Upper lobe of left lung (tissue), 6 donors: ENCODE measurements around the gene MYOG. TPM values are rescaled to one million over a fixed set of nuclear protein-coding genes. Genes with fewer than 3 reads are reported as not detected.

Source experiments
- ATAC-seq, 2 donors: fragments of 200-7000 bp; cut with Tn5 transposase; one replicate each; pipeline ENCODE4 v1.9.1; 2022; ENCODE audit warnings: mild to moderate bottlenecking in 2 of 2, moderate library complexity in 2 of 2; ENCODE audit not compliant: low FRiP score in 2 of 2
- DNase-seq, 2 donors: peaks; one replicate each; pipeline ENCODE4 v3.0.0-alpha.2; 2019 to 2020
- H3K27ac ChIP-seq, 4 donors: fragments of 200-600 bp; sonication (generic); one replicate each; pipeline ENCODE4 v1.5.1; 2016 to 2019
- H3K27me3 ChIP-seq, 4 donors: fragments of 200-600 bp; sonication (generic); one replicate each; pipeline ENCODE4 v1.5.1; 2017 to 2019
- H3K36me3 ChIP-seq, 4 donors: fragments of 200-600 bp; sonication (generic); one replicate each; pipeline ENCODE4 v1.5.1; 2016 to 2019
- H3K4me1 ChIP-seq, 4 donors: fragments of 200-600 bp; sonication (generic); one replicate each; pipeline ENCODE4 v1.5.1; 2018 to 2019
- H3K4me3 ChIP-seq, 4 donors: fragments of 200-600 bp; sonication (generic); one replicate each; pipeline ENCODE4 v1.5.1; 2017 to 2019; ENCODE audit warnings: mild to moderate bottlenecking in 2 of 4, moderate library complexity in 1 of 4
- H3K9me3 ChIP-seq, 4 donors: fragments of 200-600 bp; sonication (generic); one replicate each; pipeline ENCODE4 v1.5.1; 2018 to 2019
- EP300 ChIP-seq, 4 donors: sonication (generic); formaldehyde crosslinking; IDR thresholded peaks; one replicate each; pipeline ENCODE4 v1.5.1; 2017; ENCODE audit warnings: antibody characterized with exemption in 4 of 4, control low read depth in 2 of 4
- POLR2A ChIP-seq, 4 donors: fragments of 450-650 bp; IDR thresholded peaks; one replicate each; pipeline ENCODE4 v1.5.1; 2016 to 2017; ENCODE audit warnings: antibody characterized with exemption in 4 of 4, mild to moderate bottlenecking in 2 of 4
- POLR2AphosphoS5 ChIP-seq, 2 donors: sonication (generic); formaldehyde crosslinking; IDR thresholded peaks; one replicate each; pipeline ENCODE4 v1.5.1; 2017; ENCODE audit warnings: antibody characterized with exemption in 2 of 2
- WGBS, 2 donors: methylation state at CpG; one replicate each; pipeline ENCODE4 v1.1.5; 2017 to 2018; 5-methylcytosine and 5-hydroxymethylcytosine counted together
- total RNA-seq, 6 donors: library from RNA; depleted of rRNA in 4 of 6; stranded (reverse); fragments of >200 nt in 4 of 6; gene quantifications; one replicate each; pipeline versions ENCODE4 v1.1.0 to v1.2.1, GENCODE V29; 2016 to 2021
- TF ChIP-seq, protein P1 (sequence below), 6 experiments: fragments of 450-650 bp in 4 of 6; fragments of 200-600 bp in 2 of 6; sonication (generic) in 2 of 6; IDR thresholded peaks; one replicate each; pipeline ENCODE4 v1.5.1; 2016 to 2019; ENCODE audit warnings: antibody characterized with exemption in 6 of 6
- donor health status: DM: no; HTN: no; CAD: no; lungs with moderate emphysema.
- donor health status: DM: no; HTN: yes; CAD: no; lungs with severe emphysema.

Gene MYOG
- total RNA-seq: not detected

DNA sequence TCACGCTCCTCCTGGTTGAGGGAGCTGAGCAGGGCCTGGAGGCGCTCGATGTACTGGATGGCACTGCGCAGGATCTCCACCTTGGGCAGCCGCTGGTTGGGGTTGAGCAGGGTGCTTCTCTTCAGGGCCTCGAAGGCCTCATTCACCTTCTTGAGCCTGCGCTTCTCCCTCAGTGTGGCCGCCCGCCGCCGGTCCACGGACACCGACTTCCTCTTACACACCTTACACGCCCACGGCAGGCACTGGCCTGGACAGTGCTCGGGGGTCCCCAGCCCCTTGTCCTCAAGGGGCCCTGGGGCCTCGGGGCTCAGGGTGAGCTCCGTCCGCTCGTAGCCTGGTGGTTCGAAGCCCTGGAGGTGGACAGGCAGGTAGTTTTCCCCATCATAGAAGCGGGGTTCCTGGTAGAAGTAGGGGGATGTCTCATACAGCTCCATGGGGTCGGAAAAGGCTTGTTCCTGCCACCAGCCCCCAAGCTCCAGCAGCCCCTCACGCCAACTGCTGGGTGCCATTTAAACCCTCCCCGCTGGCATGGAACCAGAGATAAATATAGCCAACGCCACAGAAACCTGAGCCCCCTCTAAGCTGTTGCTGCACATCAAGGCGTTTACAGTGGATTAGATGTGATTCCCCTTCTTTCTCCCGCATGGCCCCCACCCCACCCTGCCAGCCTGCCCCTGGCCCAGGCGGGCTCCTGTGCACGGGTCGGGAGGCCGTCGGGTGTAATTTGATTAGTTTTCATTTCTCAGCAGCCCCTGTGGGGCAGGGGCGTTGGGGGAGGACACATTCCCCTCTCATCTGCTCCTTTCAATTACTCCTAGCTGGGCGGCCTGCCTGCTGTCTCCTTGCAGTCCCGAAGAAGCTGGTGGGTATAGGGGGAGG lies at the start of gene MYOG:
TSS of gene MYOG (minus strand) at position 485 of the 879 bp plus-strand sequence. CDS start at position 434, 51 bp downstream.
- no peak for ATAC-seq
- 92 to 95% methylated on average over 25 to 35 of the region's 36 CpGs for whole genome bisulfite sequencing, 2 donors
- DNase-seq: peak in 1 of 2 donors; percentile 79
- no peaks in the 10 kb centered on the region for H3K9me3 ChIP-seq
- no peak within 1 kb of the TSS for H3K27ac ChIP-seq
- H3K27me3 ChIP-seq: no peaks in the 10 kb centered on the region
- no peaks in the 10 kb centered on the region for H3K36me3 ChIP-seq
- H3K4me3 ChIP-seq: no peak within 1 kb of the TSS
- TF ChIP-seq, protein P1, sequence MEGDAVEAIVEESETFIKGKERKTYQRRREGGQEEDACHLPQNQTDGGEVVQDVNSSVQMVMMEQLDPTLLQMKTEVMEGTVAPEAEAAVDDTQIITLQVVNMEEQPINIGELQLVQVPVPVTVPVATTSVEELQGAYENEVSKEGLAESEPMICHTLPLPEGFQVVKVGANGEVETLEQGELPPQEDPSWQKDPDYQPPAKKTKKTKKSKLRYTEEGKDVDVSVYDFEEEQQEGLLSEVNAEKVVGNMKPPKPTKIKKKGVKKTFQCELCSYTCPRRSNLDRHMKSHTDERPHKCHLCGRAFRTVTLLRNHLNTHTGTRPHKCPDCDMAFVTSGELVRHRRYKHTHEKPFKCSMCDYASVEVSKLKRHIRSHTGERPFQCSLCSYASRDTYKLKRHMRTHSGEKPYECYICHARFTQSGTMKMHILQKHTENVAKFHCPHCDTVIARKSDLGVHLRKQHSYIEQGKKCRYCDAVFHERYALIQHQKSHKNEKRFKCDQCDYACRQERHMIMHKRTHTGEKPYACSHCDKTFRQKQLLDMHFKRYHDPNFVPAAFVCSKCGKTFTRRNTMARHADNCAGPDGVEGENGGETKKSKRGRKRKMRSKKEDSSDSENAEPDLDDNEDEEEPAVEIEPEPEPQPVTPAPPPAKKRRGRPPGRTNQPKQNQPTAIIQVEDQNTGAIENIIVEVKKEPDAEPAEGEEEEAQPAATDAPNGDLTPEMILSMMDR (IDR thresholded peaks at IDR 0.05): no peak
- TF ChIP-seq POLR2AphosphoS5 (IDR thresholded peaks at IDR 0.05): no peak
- H3K4me1 ChIP-seq: peaks cover 0 to 7% (median 0%) of the 10 kb centered on the region in 4 donors

DNA sequence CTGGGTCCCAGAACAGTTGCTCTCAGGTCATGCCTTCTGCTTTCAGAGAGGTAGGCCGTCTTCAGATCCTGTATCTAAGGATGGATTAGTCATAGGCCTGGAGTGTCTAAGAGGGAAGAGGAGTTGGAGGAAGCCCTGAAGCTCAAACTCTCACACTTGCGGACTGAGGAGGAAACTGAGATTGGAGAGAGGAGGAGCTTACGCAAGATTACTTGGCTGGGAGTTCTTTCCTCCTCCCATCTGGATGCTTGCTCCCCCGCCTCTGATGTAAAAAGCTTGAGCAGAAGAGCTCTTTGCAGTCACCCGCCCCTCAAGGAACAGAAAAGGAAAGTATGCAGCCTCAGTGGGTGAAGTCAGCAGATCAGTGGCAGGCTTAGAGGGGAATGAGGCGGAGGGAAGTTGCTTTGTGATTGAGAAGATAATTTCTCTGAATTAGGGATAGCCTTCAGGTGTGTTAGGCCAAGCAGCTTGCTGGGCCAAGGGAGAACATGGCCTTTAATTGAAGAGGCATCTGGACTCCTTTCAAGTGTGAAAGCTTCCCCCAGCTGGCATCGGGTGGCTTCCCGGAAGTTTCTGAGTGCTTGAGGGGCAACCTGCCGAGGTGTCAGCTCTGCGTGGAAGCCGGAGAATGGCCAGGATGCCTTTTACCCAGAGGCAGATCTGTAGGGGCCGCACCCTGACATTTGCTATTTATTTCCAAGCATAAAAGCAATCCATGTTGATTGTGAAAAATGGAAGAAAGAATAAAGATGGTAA lies 48.3 kb upstream of the MYOG start:
- WGBS, 2 donors: 64 to 68% methylated on average over 12 of the region's 12 CpGs
- peak in 1 of 2 donors; percentile 35 for DNase-seq
- Histone ChIP-seq H3K36me3 (no peaks in the 10 kb centered on the region), H3K9me3 (no peaks in the 10 kb centered on the region), H3K27me3 (no peaks in the 10 kb centered on the region), H3K4me3 (no peak overlapping the region), H3K4me1 (peaks cover 13 to 21% (median 14%) of the 10 kb centered on the region in 4 donors), H3K27ac (no peak overlapping the region)
- ATAC-seq: peak in 1 of 2 donors; percentile 81
- TF ChIP-seq POLR2AphosphoS5 (IDR thresholded peaks at IDR 0.05) (peak in 1 of 2 donors; percentile 13), EP300 (IDR thresholded peaks at IDR 0.05) (no peak)

DNA sequence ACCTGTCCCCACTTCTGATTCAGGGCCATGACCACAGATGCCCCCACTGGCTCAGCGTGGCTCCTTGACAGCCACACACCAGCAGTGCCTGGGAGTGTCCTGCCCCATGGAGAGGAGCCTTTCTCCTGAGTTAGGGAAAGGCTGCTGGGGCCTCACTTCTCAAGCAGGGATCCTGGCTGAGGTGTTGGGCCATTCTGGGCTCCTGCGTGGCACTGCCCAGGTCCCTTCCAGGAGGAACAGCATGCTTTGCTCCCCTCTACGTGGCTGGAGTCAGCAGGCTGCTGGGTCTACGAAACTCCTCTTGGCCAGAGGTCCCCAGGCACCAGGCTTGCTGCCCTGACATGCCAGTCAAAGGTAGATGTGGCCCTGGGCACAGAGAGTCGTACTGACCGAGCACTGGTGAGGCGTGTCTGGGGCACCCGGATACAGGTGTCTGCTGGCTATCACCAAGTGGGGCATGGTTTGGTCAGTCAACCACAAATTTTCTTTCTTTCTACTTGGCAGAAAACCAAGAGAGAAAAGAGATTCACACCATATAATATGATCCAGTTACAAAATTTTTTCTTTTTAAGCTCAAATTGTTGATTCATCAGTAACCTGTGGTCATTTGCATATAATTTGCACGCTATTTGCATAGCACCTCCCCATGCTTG lies 45.9 kb upstream of the MYOG start:
- Histone ChIP-seq H3K27me3 (peaks cover 0 to 14% (median 4%) of the 10 kb centered on the region in 4 donors), H3K36me3 (no peaks in the 10 kb centered on the region), H3K27ac (no peak overlapping the region), H3K4me1 (peaks cover 31 to 46% (median 33%) of the 10 kb centered on the region in 4 donors), H3K9me3 (no peaks in the 10 kb centered on the region), H3K4me3 (no peak overlapping the region)
- WGBS, 2 donors: 81 to 94% methylated on average over 5 to 9 of the region's 9 CpGs
- ATAC-seq (no peak), DNase-seq (peak in 1 of 2 donors; percentile 16)
- TF ChIP-seq EP300 (IDR thresholded peaks at IDR 0.05) (no peak), POLR2AphosphoS5 (IDR thresholded peaks at IDR 0.05) (no peak), POLR2A (IDR thresholded peaks at IDR 0.05) (no peak)
- TF ChIP-seq, protein P1 (IDR thresholded peaks at IDR 0.05): no peak

GRCh38 chr1:203130358-203130985 lies 44.7 kb upstream of the MYOG start:
- no peak for TF ChIP-seq EP300 (IDR thresholded peaks at IDR 0.05)
- peak in 1 of 2 donors; percentile 50 for TF ChIP-seq POLR2AphosphoS5 (IDR thresholded peaks at IDR 0.05)
- TF ChIP-seq, protein P1 (IDR thresholded peaks at IDR 0.05): no peak
- no peak for TF ChIP-seq POLR2A (IDR thresholded peaks at IDR 0.05)
- no peak for DNase-seq
- WGBS, 2 donors: 60 to 75% methylated on average over 2 to 3 of the region's 3 CpGs

More at GRCh38 chr1:203130358-203130985, 44.7 kb upstream of the MYOG start:
- H3K27me3 ChIP-seq: peaks cover 0 to 14% (median 4%) of the 10 kb centered on the region in 4 donors
- H3K9me3 ChIP-seq: no peaks in the 10 kb centered on the region
- no peak overlapping the region for H3K27ac ChIP-seq
- no peak for ATAC-seq
- peaks cover 34 to 50% (median 38%) of the 10 kb centered on the region in 4 donors for H3K4me1 ChIP-seq
- H3K4me3 ChIP-seq: no peak overlapping the region
- no peaks in the 10 kb centered on the region for H3K36me3 ChIP-seq
